Endothelial cell of umbilical vein (primary cell): ENCODE data around the gene LGI4. TPM values are rescaled to one million over a fixed set of nuclear protein-coding genes. Genes with fewer than 3 reads are reported as not detected.

Source experiments
- BruUV-seq: library from RNA; stranded (reverse); fragments of 400-500 nt; replicated peaks from 2 replicates; lab custom pipeline; 2021; lab: Mats Ljungman, UMichigan
- CTCF ChIA-PET: fragments of 300-600, 350-600 bp; sonication (Branson Sonifier 250); formaldehyde crosslinking; loops from one replicate; lab custom pipeline; 2021; ENCODE audit warnings: antibody characterized with exemption, inconsistent platforms; lab: Charles Lee
- POLR2A ChIA-PET: fragments of 300-600, 350-600 bp; sonication (Branson Sonifier 250); formaldehyde crosslinking; loops from one replicate; lab custom pipeline; 2021; ENCODE audit warnings: antibody characterized with exemption, inconsistent platforms; lab: Charles Lee
- DNase-seq: peaks from one replicate; pipeline ENCODE4 v3.0.0-alpha.2; 2011; ENCODE audit warnings: low read depth, low spot score
- FAIRE-seq: peaks from 2 replicates; lab custom pipeline; 2011; peaks lifted over from hg19 to GRCh38; lab: Jason Lieb, UNC
- H2AFZ ChIP-seq: 2 replicates; pipeline ENCODE4 v1.6.0; 2012; ENCODE audit warnings: low read depth, low read length, control low read depth, inconsistent platforms
- H3K27ac ChIP-seq: 2 replicates; pipeline ENCODE4 v1.5.1; 2011; ENCODE audit warnings: low read depth, mild to moderate bottlenecking, control low read depth, low read length, moderate library complexity; ENCODE audit not compliant: insufficient read depth
- H3K27me3 ChIP-seq, 2 experiments: 2 replicates each; pipeline versions ENCODE4 v1.6.0 to v1.6.1; 2011; ENCODE audit warnings: low read length in 2 of 2, mixed read lengths in 1 of 2; ENCODE audit not compliant: control insufficient read depth in 2 of 2, insufficient read depth in 2 of 2
- H3K36me3 ChIP-seq, 2 experiments: 2 replicates in 1 of 2; 3 replicates in 1 of 2; pipeline ENCODE4 v1.5.1; 2011; ENCODE audit warnings: low read length in 2 of 2, mild to moderate bottlenecking in 1 of 2, moderate library complexity in 1 of 2; ENCODE audit not compliant: control insufficient read depth in 2 of 2, insufficient read depth in 2 of 2; ENCODE audit errors: extremely low read depth in 1 of 2
- H3K4me1 ChIP-seq: 3 replicates; pipeline ENCODE4 v1.5.1; 2011; ENCODE audit warnings: mild to moderate bottlenecking, low read length; ENCODE audit not compliant: control insufficient read depth, insufficient read depth; ENCODE audit errors: extremely low read depth
- H3K4me2 ChIP-seq: 2 replicates; pipeline ENCODE4 v1.6.1; 2011; ENCODE audit warnings: low read length, control low read depth, mixed read lengths; ENCODE audit not compliant: insufficient read depth
- H3K4me3 ChIP-seq, 3 experiments: fragments of 200-600 bp in 1 of 3; sonication (generic), shearing (Covaris generic) in 1 of 3; replicated peaks in 1 of 3; 2 replicates each; pipeline ENCODE4 v1.5.1; 2011 to 2016; ENCODE audit warnings: control low read depth in 3 of 3, low read length in 3 of 3, mild to moderate bottlenecking in 2 of 3, inconsistent platforms in 1 of 3, low read depth in 1 of 3, moderate library complexity in 1 of 3; ENCODE audit not compliant: insufficient read depth in 1 of 3
- H3K79me2 ChIP-seq: 2 replicates; pipeline ENCODE4 v1.6.0; 2012; ENCODE audit warnings: low read length, inconsistent platforms; ENCODE audit not compliant: control insufficient read depth, insufficient read depth
- H3K9ac ChIP-seq: replicated peaks from 2 replicates; pipeline ENCODE3; 2011; ENCODE audit warnings: low read length, control low read depth; ENCODE audit not compliant: insufficient read depth; ENCODE audit errors: extremely low read depth
- H3K9me1 ChIP-seq: replicated peaks from 3 replicates; pipeline ENCODE4 v1.6.0; 2011; ENCODE audit warnings: mild to moderate bottlenecking, low read length; ENCODE audit not compliant: control insufficient read depth, insufficient read depth; ENCODE audit errors: extremely low read depth
- H3K9me3 ChIP-seq: replicated peaks from 2 replicates; pipeline ENCODE4 v1.5.1; 2012; ENCODE audit warnings: low read length, inconsistent platforms; ENCODE audit not compliant: control insufficient read depth, insufficient read depth
- H4K20me1 ChIP-seq: replicated peaks from 2 replicates; pipeline ENCODE3; 2011; ENCODE audit warnings: mild to moderate bottlenecking, low read length; ENCODE audit not compliant: control insufficient read depth, insufficient read depth; ENCODE audit errors: extremely low read depth
- CTCF ChIP-seq, 2 donors: IDR thresholded peaks; 1 replicate in 1 of 2; 2 replicates in 1 of 2; pipeline ENCODE4 v1.5.1; 2011; ENCODE audit warnings: low read length in 2 of 2, mild to moderate bottlenecking in 2 of 2, moderate library complexity in 2 of 2, control low read depth in 1 of 2, inconsistent platforms in 1 of 2, low read depth in 1 of 2; ENCODE audit not compliant: insufficient read depth in 1 of 2; ENCODE audit errors: extremely low read depth in 1 of 2
- EZH2 ChIP-seq: IDR thresholded peaks from 2 replicates; pipeline ENCODE4 v1.6.1; 2012; ENCODE audit warnings: borderline replicate concordance, low read depth, mild to moderate bottlenecking, moderate library complexity, low read length, inconsistent platforms; ENCODE audit not compliant: severe bottlenecking
- FOS ChIP-seq: IDR thresholded peaks from 2 replicates; pipeline ENCODE4 v1.6.1; 2011; ENCODE audit warnings: mild to moderate bottlenecking, low read length, moderate library complexity, borderline replicate concordance; ENCODE audit not compliant: insufficient read depth
- GATA2 ChIP-seq: IDR thresholded peaks from 2 replicates; pipeline ENCODE4 v1.7.0; 2011; ENCODE audit warnings: low read depth, mild to moderate bottlenecking, moderate library complexity, mixed read lengths, low read length; ENCODE audit not compliant: insufficient read length, insufficient read depth
- JUN ChIP-seq: IDR thresholded peaks from 2 replicates; pipeline ENCODE4 v1.6.1; 2011; ENCODE audit warnings: borderline replicate concordance, low read depth; ENCODE audit not compliant: insufficient read length, insufficient read depth
- MAX ChIP-seq: IDR thresholded peaks from 2 replicates; pipeline ENCODE4 v1.6.1; 2011; ENCODE audit not compliant: insufficient read depth, insufficient read length
- MYC ChIP-seq: IDR thresholded peaks from one replicate; pipeline ENCODE4 v1.6.1; 2011; ENCODE audit warnings: mild to moderate bottlenecking, low read depth, low read length
- POLR2A ChIP-seq: IDR thresholded peaks from 2 replicates; pipeline ENCODE4 v1.6.1; 2012; ENCODE audit warnings: low read depth, mild to moderate bottlenecking, control low read depth, low read length
- POLR2AphosphoS5 ChIP-seq: IDR thresholded peaks from 2 replicates; pipeline ENCODE4 v1.6.1; 2012; ENCODE audit warnings: low read depth, mild to moderate bottlenecking, control low read depth, low read length, moderate library complexity; ENCODE audit not compliant: insufficient read depth
- dilution Hi-C: fragments of 300-500 bp; cut with MboI; formaldehyde crosslinking; loops from one replicate; pipeline ENCODE4 v1.15.0; 2019; ENCODE audit warnings: low sequenced_read_pairs; ENCODE audit not compliant: extremely low pct_ligation_motif_present
- intact Hi-C: fragments of 100-400 bp; cut with micrococcal nuclease; formaldehyde crosslinking; loops from one replicate; pipeline ENCODE4 v1.10.0; 2022
- polyA plus RNA-seq, 4 experiments: library from polyadenylated mRNA; depleted of rRNA in 3 of 4; stranded (reverse) in 3 of 4; unstranded in 1 of 4; fragments of >200 nt; gene quantifications; 2 replicates each; pipeline versions ENCODE4 v1.2.1 to v1.2.3, GENCODE V29; 2011 to 2012; ENCODE audit warnings: missing spikeins in 1 of 4
- total RNA-seq: library from RNA; stranded (reverse); gene quantifications from 2 replicates; pipeline ENCODE4 v1.2.3, GENCODE V29; 2021

LGI4 gene
- total and polyA plus RNA-seq, 2 donors (not counting 3 experiments of a cell fraction or from before 2014, with no cell fraction given) = not detected

- Histone ChIP-seq H3K9me3 (no peaks in the 10 kb centered on the region), H4K20me1 (no peaks in the 10 kb centered on the region), H3K9me1 (no peaks in the 10 kb centered on the region), H3K79me2 (no peaks in the 10 kb centered on the region), H3K4me2 (no peak overlapping the region), H2AFZ (no peak overlapping the region), H3K9ac (no peak overlapping the region), H3K4me1 (no peaks in the 10 kb centered on the region), H3K27ac (no peak overlapping the region), H3K27me3 (no peaks in the 10 kb centered on the region), H3K4me3 (no peak overlapping the region), H3K36me3 (no peaks in the 10 kb centered on the region)
- no TSS peak for BruUV-seq
- dilution Hi-C loops (no loop called here), intact Hi-C loops (no loop called here)
- FAIRE-seq (no peak), DNase-seq (no peak)
- ChIA-PET CTCF (interaction anchor here (3.2 kb wide), 1 partner anchor 22 kb away, joined by 17 read pairs; the partner anchor contains the start of gene LGI4), POLR2A (no interaction called here)
- TF ChIP-seq MAX = no peak
- no peak for TF ChIP-seq EZH2
- TF ChIP-seq JUN = no peak
- no peak for TF ChIP-seq POLR2AphosphoS5
- no peak for TF ChIP-seq CTCF (IDR thresholded peaks at IDR 0.05; ENCODE audit: extremely low read depth in 1 of 2, insufficient read depth in 1 of 2, low read depth in 1 of 2, low read length in 2 of 2)
- TF ChIP-seq POLR2A = no peak
- TF ChIP-seq MYC = no peak
- no peak for TF ChIP-seq FOS
- no peak for TF ChIP-seq GATA2
Observed at GRCh38 chr19:35112995-35113688, 21.7 kb downstream of the LGI4 start.
